ENCODE data around the gene AMN. TPM values are rescaled to one million over a fixed set of nuclear protein-coding genes. Genes with fewer than 3 reads are reported as not detected.

Gene AMN
- total and polyA plus RNA-seq, 2 donors from 2014 or later: 58.0 to 121 TPM

- no peak for TF ChIP-seq CTCF (IDR thresholded peaks at IDR 0.05; ENCODE audit: borderline replicate concordance, extremely low read depth, insufficient read depth)
- H3K27ac ChIP-seq (ENCODE audit: low read depth in 2 of 2, low read length in 2 of 2): no peak overlapping the region
- H3K9ac ChIP-seq (ENCODE audit: low read length in 3 of 3): no peak overlapping the region
- intact Hi-C loops (cut with DNase I): no loop called here
- no peaks in the 10 kb centered on the region for H3K27me3 ChIP-seq (ENCODE audit: control insufficient read depth, insufficient read depth, low read length)
- no peak for DNase-seq
- no peak for FAIRE-seq
- H3K36me3 ChIP-seq (ENCODE audit: control insufficient read depth in 2 of 3, insufficient read depth in 3 of 3, low read length in 3 of 3): no peaks in the 10 kb centered on the region
- H3K4me1 ChIP-seq (ENCODE audit: control insufficient read depth in 2 of 3, insufficient read depth in 2 of 3, low read depth in 1 of 3, low read length in 3 of 3): no peaks in the 10 kb centered on the region
- no peaks in the 10 kb centered on the region for H3K9me3 ChIP-seq (ENCODE audit: control insufficient read depth in 2 of 3, insufficient read depth in 1 of 3, low read length in 3 of 3)
- no peak overlapping the region for H3K4me3 ChIP-seq (ENCODE audit: low read length in 3 of 3)
Observed at GRCh38 chr14:102882226-102882906, 40.1 kb upstream of the AMN start.

DNA sequence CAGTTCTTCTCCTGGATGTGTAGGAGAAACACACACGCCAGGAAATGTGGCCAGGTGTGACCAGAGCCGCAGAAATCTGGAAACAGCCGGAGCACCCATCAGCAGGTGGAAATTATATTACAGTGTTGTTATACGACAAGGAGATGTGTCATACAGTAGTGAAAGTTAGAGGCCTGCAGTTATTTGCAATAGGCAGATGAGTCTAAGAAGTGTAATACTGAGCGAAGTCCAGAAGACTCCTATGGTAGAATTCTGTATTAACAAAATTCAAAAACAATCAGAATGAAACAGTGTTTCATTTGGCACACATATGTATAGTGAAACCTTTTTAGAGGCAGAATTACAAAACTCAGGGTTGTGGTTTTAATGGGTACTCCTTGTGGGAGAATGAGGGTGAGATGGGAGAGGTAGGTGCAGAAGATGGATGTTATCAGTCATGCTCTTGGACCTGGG lies 39.3 kb upstream of the AMN start:
- H3K9ac ChIP-seq (ENCODE audit: low read length in 3 of 3): no peak overlapping the region
- FAIRE-seq: no peak
- TF ChIP-seq CTCF (IDR thresholded peaks at IDR 0.05; ENCODE audit: borderline replicate concordance, extremely low read depth, insufficient read depth): no peak

DNA sequence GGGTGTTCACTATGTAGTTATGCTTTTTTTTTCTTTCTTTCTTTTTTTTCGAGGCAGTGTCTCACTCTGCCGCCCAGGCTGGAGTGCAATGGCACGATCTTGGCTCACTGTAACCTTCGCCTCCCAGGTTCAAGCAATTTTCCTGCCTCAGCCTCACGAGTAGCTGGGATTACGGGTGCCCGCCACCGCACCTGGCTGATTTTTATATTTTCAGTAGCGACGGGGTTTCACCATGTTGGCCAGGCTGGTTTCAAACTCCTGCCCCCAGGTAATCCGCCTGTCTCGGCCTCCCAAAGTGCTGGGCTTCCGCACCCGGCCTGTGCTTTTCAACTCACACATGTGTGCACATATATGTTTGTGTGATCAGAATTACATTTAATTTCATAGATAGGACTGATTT lies 38.9 kb upstream of the AMN start:
- FAIRE-seq (no peak), DNase-seq (no peak)
- Histone ChIP-seq H3K27me3 (ENCODE audit: control insufficient read depth, insufficient read depth, low read length) (no peaks in the 10 kb centered on the region), H3K4me1 (ENCODE audit: control insufficient read depth in 2 of 3, insufficient read depth in 2 of 3, low read depth in 1 of 3, low read length in 3 of 3) (no peaks in the 10 kb centered on the region), H3K4me3 (ENCODE audit: low read length in 3 of 3) (no peak overlapping the region), H3K36me3 (ENCODE audit: control insufficient read depth in 2 of 3, insufficient read depth in 3 of 3, low read length in 3 of 3) (no peaks in the 10 kb centered on the region), H3K27ac (ENCODE audit: low read depth in 2 of 2, low read length in 2 of 2) (no peak overlapping the region), H3K9me3 (ENCODE audit: control insufficient read depth in 2 of 3, insufficient read depth in 1 of 3, low read length in 3 of 3) (no peaks in the 10 kb centered on the region), H3K9ac (ENCODE audit: low read length in 3 of 3) (no peak overlapping the region)
- intact Hi-C loops (cut with DNase I): no loop called here
- TF ChIP-seq CTCF (IDR thresholded peaks at IDR 0.05; ENCODE audit: borderline replicate concordance, extremely low read depth, insufficient read depth): no peak

More for the DNA sequence above, 39.3 kb upstream of the AMN start:
- no peaks in the 10 kb centered on the region for H3K36me3 ChIP-seq (ENCODE audit: control insufficient read depth in 2 of 3, insufficient read depth in 3 of 3, low read length in 3 of 3)
- intact Hi-C loops (cut with DNase I): no loop called here
- H3K4me1 ChIP-seq (ENCODE audit: control insufficient read depth in 2 of 3, insufficient read depth in 2 of 3, low read depth in 1 of 3, low read length in 3 of 3): no peaks in the 10 kb centered on the region
- no peak for DNase-seq
- H3K4me3 ChIP-seq (ENCODE audit: low read length in 3 of 3): no peak overlapping the region
- H3K27ac ChIP-seq (ENCODE audit: low read depth in 2 of 2, low read length in 2 of 2): no peak overlapping the region
- no peaks in the 10 kb centered on the region for H3K27me3 ChIP-seq (ENCODE audit: control insufficient read depth, insufficient read depth, low read length)
- no peaks in the 10 kb centered on the region for H3K9me3 ChIP-seq (ENCODE audit: control insufficient read depth in 2 of 3, insufficient read depth in 1 of 3, low read length in 3 of 3)

Data from kidney (tissue), 14 donors.